Panc1 (cell line): ENCODE measurements around the gene STK17B. TPM values are rescaled to one million over a fixed set of nuclear protein-coding genes. Genes with fewer than 3 reads are reported as not detected.
"Not testable (repeated sequence)": the region's sequence is repeated elsewhere in the genome, so short reads cannot be mapped to it uniquely, and the experiment has no call there.

Source experiments
- ATAC-seq: fragments of 200-7000 bp; cut with Tn5 transposase; 2 replicates; pipeline ENCODE4 v1.9.1; 2020; ENCODE audit warnings: mild to moderate bottlenecking, moderate library complexity
- BruUV-seq: library from RNA; stranded (reverse); fragments of 400-500 nt; replicated peaks from 2 replicates; lab custom pipeline; 2021; lab: Mats Ljungman, UMichigan
- CTCF ChIA-PET: fragments of 300-600 bp; sonication (Branson Sonifier 250); formaldehyde crosslinking; loops from one replicate; lab custom pipeline; 2022; ENCODE audit warnings: antibody characterized with exemption; lab: Charles Lee
- POLR2A ChIA-PET: fragments of 300-600 bp; sonication (Branson Sonifier 250); formaldehyde crosslinking; loops from one replicate; lab custom pipeline; 2022; ENCODE audit warnings: antibody characterized with exemption; lab: Charles Lee
- DNase-seq: peaks from one replicate; pipeline ENCODE4 v3.0.0-alpha.2; 2010; ENCODE audit warnings: low read depth, low spot score
- H3K27ac ChIP-seq: 2 replicates; pipeline ENCODE4 v1.5.1; 2011; ENCODE audit warnings: mild to moderate bottlenecking, low read length, inconsistent platforms
- H3K27me3 ChIP-seq: fragments of 200-500 bp; sonication (Bioruptor generic); 2 replicates; pipeline ENCODE4 v1.6.0; 2014; ENCODE audit warnings: low read length, inconsistent platforms; ENCODE audit not compliant: control insufficient read depth, insufficient read depth
- H3K36me3 ChIP-seq: fragments of 200-500 bp; sonication (Bioruptor generic); 2 replicates; pipeline ENCODE4 v1.5.1; 2014; ENCODE audit warnings: inconsistent platforms, mild to moderate bottlenecking, low read length, moderate library complexity; ENCODE audit not compliant: control insufficient read depth, insufficient read depth
- H3K4me1 ChIP-seq: 2 replicates; pipeline ENCODE4 v1.5.1; 2011; ENCODE audit warnings: inconsistent platforms, mild to moderate bottlenecking, low read length, moderate library complexity; ENCODE audit not compliant: control insufficient read depth, insufficient read depth
- H3K4me3 ChIP-seq, 2 experiments: 2 replicates each; pipeline ENCODE4 v1.5.1; 2011 to 2012; ENCODE audit warnings: low read depth in 2 of 2, low read length in 2 of 2, mild to moderate bottlenecking in 2 of 2, inconsistent platforms in 1 of 2, moderate library complexity in 1 of 2
- H3K9me3 ChIP-seq: fragments of 200-500 bp; sonication (Bioruptor generic); 2 replicates; pipeline ENCODE4 v1.5.1; 2014; ENCODE audit warnings: low read depth, mild to moderate bottlenecking, inconsistent platforms, low read length, moderate library complexity; ENCODE audit not compliant: control insufficient read depth, insufficient read depth
- POLR2AphosphoS5 ChIP-seq: IDR thresholded peaks from 2 replicates; pipeline ENCODE4 v1.6.1; 2012; ENCODE audit warnings: mild to moderate bottlenecking, low read depth, low read length, moderate library complexity
- SIN3A ChIP-seq: IDR thresholded peaks from 2 replicates; pipeline ENCODE4 v1.6.1; 2012; ENCODE audit warnings: low read depth, mild to moderate bottlenecking, low read length, moderate library complexity, borderline replicate concordance; ENCODE audit not compliant: insufficient read depth
- TCF7L2 ChIP-seq: IDR thresholded peaks from 2 replicates; pipeline ENCODE4 v1.6.1; 2011; ENCODE audit warnings: mild to moderate bottlenecking, low read depth, low read length, inconsistent platforms
- in situ Hi-C: cut with HindIII; loops from 2 replicates; pipeline ENCODE4 v1.10.0; 2016; ENCODE audit warnings: low sequenced_read_pairs, low pct_unique_long_range_greater_than_20kb
- intact Hi-C: fragments of 100-400 bp; cut with micrococcal nuclease; formaldehyde crosslinking; loops from one replicate; pipeline ENCODE4 v1.10.0; 2022; ENCODE audit not compliant: unreplicated experiment
- total RNA-seq: library from RNA; stranded (reverse); gene quantifications from one replicate; pipeline ENCODE4 v1.2.1, GENCODE V29; 2021; ENCODE audit not compliant: unreplicated experiment
- TF ChIP-seq, protein P1 (sequence below): fragments of 450-650 bp; IDR thresholded peaks from 2 replicates; pipeline ENCODE4 v1.5.1; 2017; ENCODE audit warnings: mild to moderate bottlenecking
- TF ChIP-seq, protein P2 (sequence below), 2 experiments: IDR thresholded peaks; 2 replicates each; pipeline ENCODE4 v1.6.1; 2011 to 2012; ENCODE audit warnings: low read depth in 2 of 2, control low read depth in 1 of 2, low read length in 1 of 2, mild to moderate bottlenecking in 1 of 2, moderate library complexity in 1 of 2; ENCODE audit not compliant: insufficient read depth in 1 of 2

Gene STK17B
- total RNA-seq, 1 experiment from 2014 or later = 19.3 TPM

DNA sequence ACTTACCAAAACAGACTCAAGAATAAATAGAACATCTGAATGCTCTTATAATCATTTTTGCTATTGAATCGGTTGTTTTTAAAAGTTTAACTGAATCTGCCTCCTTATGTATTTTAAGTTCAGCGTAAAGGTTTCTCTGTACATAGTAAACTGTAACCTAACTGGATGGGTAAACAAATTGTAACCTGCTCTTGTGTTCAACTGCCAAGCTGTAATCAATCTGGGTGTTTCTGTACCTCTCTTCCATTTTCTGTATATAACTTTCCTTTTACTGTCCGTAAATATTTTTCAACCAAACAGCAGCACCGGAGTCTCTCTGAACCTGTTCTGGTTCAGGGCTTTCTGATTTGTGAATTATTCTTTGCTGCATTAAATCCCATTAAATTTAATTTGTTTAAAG lies 75.1 kb downstream of the STK17B start:
- H3K36me3 ChIP-seq = no peaks in the 10 kb centered on the region
- TF ChIP-seq SIN3A (no peak), POLR2AphosphoS5 (no peak), TCF7L2 (no peak)
- TF ChIP-seq, protein P1, sequence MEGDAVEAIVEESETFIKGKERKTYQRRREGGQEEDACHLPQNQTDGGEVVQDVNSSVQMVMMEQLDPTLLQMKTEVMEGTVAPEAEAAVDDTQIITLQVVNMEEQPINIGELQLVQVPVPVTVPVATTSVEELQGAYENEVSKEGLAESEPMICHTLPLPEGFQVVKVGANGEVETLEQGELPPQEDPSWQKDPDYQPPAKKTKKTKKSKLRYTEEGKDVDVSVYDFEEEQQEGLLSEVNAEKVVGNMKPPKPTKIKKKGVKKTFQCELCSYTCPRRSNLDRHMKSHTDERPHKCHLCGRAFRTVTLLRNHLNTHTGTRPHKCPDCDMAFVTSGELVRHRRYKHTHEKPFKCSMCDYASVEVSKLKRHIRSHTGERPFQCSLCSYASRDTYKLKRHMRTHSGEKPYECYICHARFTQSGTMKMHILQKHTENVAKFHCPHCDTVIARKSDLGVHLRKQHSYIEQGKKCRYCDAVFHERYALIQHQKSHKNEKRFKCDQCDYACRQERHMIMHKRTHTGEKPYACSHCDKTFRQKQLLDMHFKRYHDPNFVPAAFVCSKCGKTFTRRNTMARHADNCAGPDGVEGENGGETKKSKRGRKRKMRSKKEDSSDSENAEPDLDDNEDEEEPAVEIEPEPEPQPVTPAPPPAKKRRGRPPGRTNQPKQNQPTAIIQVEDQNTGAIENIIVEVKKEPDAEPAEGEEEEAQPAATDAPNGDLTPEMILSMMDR = no peak
- TF ChIP-seq, protein P2, sequence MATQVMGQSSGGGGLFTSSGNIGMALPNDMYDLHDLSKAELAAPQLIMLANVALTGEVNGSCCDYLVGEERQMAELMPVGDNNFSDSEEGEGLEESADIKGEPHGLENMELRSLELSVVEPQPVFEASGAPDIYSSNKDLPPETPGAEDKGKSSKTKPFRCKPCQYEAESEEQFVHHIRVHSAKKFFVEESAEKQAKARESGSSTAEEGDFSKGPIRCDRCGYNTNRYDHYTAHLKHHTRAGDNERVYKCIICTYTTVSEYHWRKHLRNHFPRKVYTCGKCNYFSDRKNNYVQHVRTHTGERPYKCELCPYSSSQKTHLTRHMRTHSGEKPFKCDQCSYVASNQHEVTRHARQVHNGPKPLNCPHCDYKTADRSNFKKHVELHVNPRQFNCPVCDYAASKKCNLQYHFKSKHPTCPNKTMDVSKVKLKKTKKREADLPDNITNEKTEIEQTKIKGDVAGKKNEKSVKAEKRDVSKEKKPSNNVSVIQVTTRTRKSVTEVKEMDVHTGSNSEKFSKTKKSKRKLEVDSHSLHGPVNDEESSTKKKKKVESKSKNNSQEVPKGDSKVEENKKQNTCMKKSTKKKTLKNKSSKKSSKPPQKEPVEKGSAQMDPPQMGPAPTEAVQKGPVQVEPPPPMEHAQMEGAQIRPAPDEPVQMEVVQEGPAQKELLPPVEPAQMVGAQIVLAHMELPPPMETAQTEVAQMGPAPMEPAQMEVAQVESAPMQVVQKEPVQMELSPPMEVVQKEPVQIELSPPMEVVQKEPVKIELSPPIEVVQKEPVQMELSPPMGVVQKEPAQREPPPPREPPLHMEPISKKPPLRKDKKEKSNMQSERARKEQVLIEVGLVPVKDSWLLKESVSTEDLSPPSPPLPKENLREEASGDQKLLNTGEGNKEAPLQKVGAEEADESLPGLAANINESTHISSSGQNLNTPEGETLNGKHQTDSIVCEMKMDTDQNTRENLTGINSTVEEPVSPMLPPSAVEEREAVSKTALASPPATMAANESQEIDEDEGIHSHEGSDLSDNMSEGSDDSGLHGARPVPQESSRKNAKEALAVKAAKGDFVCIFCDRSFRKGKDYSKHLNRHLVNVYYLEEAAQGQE (IDR thresholded peaks at IDR 0.05; ENCODE audit: insufficient read depth in 1 of 2, low read depth in 2 of 2, low read length in 1 of 2) = no peak
- no peak overlapping the region for H3K4me3 ChIP-seq
- peaks cover 2% of the 10 kb centered on the region for H3K27me3 ChIP-seq
- DNase-seq (no peak), ATAC-seq (no peak)
- CTCF ChIA-PET = no interaction called here
- POLR2A ChIA-PET = no interaction called here
- intact Hi-C loops (no loop called here), in situ Hi-C loops (no loop called here)
- H3K4me1 ChIP-seq = no peaks in the 10 kb centered on the region
- no peak overlapping the region for H3K27ac ChIP-seq
- no peaks in the 10 kb centered on the region for H3K9me3 ChIP-seq
- BruUV-seq = no TSS peak

DNA sequence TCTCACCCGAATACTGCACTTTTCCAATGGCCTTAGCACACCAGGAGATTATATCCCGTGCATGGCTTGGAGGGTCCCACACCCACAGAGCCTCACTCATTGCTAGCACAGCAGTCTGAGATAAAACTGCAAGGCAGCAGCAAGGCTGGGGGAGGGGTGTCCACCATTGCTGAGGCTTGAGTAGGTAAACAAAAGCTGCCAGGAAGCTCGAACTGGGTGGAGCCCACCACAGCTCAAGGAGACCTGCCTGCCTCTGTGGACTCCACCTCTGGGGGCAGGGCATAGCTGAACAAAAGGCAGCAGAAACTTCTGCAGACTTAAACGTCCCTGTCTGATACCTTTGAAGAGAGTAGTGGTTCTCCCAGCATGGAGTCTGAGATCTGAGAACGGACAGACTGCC lies 81.9 kb downstream of the STK17B start:
- CTCF ChIA-PET, ATAC-seq, H3K9me3 ChIP-seq, BruUV-seq, POLR2A ChIA-PET, DNase-seq, in situ Hi-C loops, H3K4me3 ChIP-seq, H3K4me1 ChIP-seq, H3K27me3 ChIP-seq, H3K27ac ChIP-seq, H3K36me3 ChIP-seq: not testable (repeated sequence)
- intact Hi-C loops = loop anchor here (10.0 kb wide), 1 partner anchor 665 kb away; no protein-coding TSS in a partner anchor

DNA sequence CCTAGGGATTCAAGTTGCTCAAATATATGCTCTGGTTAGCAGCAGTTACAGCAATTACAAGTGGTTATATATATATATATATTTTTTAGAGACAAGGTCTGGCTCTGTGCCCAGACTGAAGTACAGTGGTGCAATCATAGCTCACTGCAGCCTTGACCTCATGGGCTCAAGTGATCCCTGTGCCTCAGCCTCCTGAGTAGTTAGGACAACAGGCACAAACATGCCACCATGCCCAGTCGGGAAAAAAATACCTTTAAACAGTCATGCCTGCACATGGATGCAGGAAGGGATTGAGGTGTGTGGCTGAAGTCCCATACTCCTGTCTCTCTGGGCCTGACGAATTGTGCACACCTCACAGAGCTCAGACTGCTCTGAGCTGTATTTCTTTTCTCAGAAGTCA lies 83.2 kb downstream of the STK17B start:
- Histone ChIP-seq H3K4me1 (no peaks in the 10 kb centered on the region), H3K9me3 (no peaks in the 10 kb centered on the region), H3K4me3 (no peak overlapping the region), H3K27me3 (no peaks in the 10 kb centered on the region), H3K27ac (no peak overlapping the region), H3K36me3 (no peaks in the 10 kb centered on the region)
- in situ Hi-C loops = no loop called here
- no TSS peak for BruUV-seq
- no peak for DNase-seq
- intact Hi-C loops = loop anchor here (10.0 kb wide), 1 partner anchor 667 kb away; no protein-coding TSS in a partner anchor
- ChIA-PET CTCF (no interaction called here), POLR2A (no interaction called here)
- no peak for ATAC-seq
- TF ChIP-seq, protein P2 (IDR thresholded peaks at IDR 0.05; ENCODE audit: insufficient read depth in 1 of 2, low read depth in 2 of 2, low read length in 1 of 2) = no peak
- no peak for TF ChIP-seq SIN3A
- no peak for TF ChIP-seq TCF7L2
- TF ChIP-seq POLR2AphosphoS5 = no peak
